Gastrocnemius medialis (tissue), 4 donors: ENCODE measurements around the gene ROGDI.

Source experiments
- CTCF ChIP-seq, 5 experiments: fragments of 450-650 bp in 3 of 5; fragments of 200-600 bp in 2 of 5; sonication (generic) in 2 of 5; IDR thresholded peaks in 4 of 5; conservative IDR thresholded peaks in 1 of 5; 1 replicate in 4 of 5; 2 replicates in 1 of 5; pipeline ENCODE4 v1.5.1; 2016 to 2019; ENCODE audit warnings: antibody characterized with exemption in 5 of 5, mild to moderate bottlenecking in 3 of 5, moderate library complexity in 3 of 5
- POLR2A ChIP-seq, 2 donors: fragments of 450-650 bp; IDR thresholded peaks; one replicate each; pipeline ENCODE4 v1.6.1; 2017; ENCODE audit warnings: antibody characterized with exemption in 2 of 2, mild to moderate bottlenecking in 2 of 2, moderate library complexity in 2 of 2

GRCh38 chr16:4814046-4814445 lies 11.6 kb upstream of the ROGDI start:
- no peak for TF ChIP-seq POLR2A (IDR thresholded peaks at IDR 0.05)
- TF ChIP-seq CTCF (IDR thresholded peaks at IDR 0.05 in 4 of 5, conservative IDR thresholded peaks at IDR 0.05 in 1 of 5) = no peak
